HCT116 (cell line): ENCODE results near the gene TICAM2.

Source experiments
- CTCF ChIP-seq, 3 experiments: fragments of 200-600 bp in 1 of 3; sonication (generic) in 1 of 3; IDR thresholded peaks in 2 of 3; conservative IDR thresholded peaks in 1 of 3; 2 replicates each; pipeline ENCODE4 v1.5.1; 2012 to 2017; ENCODE audit warnings: low read depth in 2 of 3, low read length in 2 of 3, antibody characterized with exemption in 1 of 3, borderline replicate concordance in 1 of 3, control low read depth in 1 of 3, mild to moderate bottlenecking in 1 of 3, mixed read lengths in 1 of 3, mixed run types in 1 of 3, moderate library complexity in 1 of 3; ENCODE audit not compliant: insufficient read depth in 1 of 3
- EGR1 ChIP-seq: IDR thresholded peaks from 2 replicates; pipeline ENCODE4 v1.6.1; 2012; ENCODE audit warnings: low read depth
- JUND ChIP-seq: IDR thresholded peaks from 2 replicates; pipeline ENCODE4 v1.6.1; 2012
- MAX ChIP-seq: IDR thresholded peaks from 2 replicates; pipeline ENCODE4 v1.6.1; 2012
- POLR2A ChIP-seq: IDR thresholded peaks from 2 replicates; pipeline ENCODE4 v1.7.0; 2011; ENCODE audit warnings: borderline replicate concordance; ENCODE audit not compliant: insufficient read depth, insufficient read length; ENCODE audit errors: extremely low read depth
- POLR2AphosphoS5 ChIP-seq: IDR thresholded peaks from 2 replicates; pipeline ENCODE4 v1.6.1; 2011; ENCODE audit warnings: mild to moderate bottlenecking, low read depth, low read length, moderate library complexity
- RAD21 ChIP-seq: IDR thresholded peaks from 2 replicates; pipeline ENCODE4 v1.6.1; 2012; ENCODE audit warnings: low read depth, mild to moderate bottlenecking
- REST ChIP-seq: IDR thresholded peaks from 2 replicates; pipeline ENCODE4 v1.6.1; 2012; ENCODE audit warnings: low read depth
- YY1 ChIP-seq: IDR thresholded peaks from 2 replicates; pipeline ENCODE4 v1.6.1; 2011; ENCODE audit warnings: low read length, low read depth, moderate library complexity, mild to moderate bottlenecking; ENCODE audit not compliant: insufficient replicate concordance; ENCODE audit errors: extremely low read depth
- ZFX ChIP-seq: fragments of 450-650 bp; IDR thresholded peaks from 2 replicates; pipeline ENCODE4 v1.6.1; 2017

- no peak for TF ChIP-seq CTCF (IDR thresholded peaks at IDR 0.05 in 2 of 3, conservative IDR thresholded peaks at IDR 0.05 in 1 of 3; ENCODE audit: borderline replicate concordance in 1 of 3, insufficient read depth in 1 of 3, low read depth in 2 of 3, low read length in 2 of 3)
- TF ChIP-seq REST, result no peak
- no peak for TF ChIP-seq POLR2A
- no peak for TF ChIP-seq YY1
- TF ChIP-seq ZFX, result no peak
- TF ChIP-seq MAX, result no peak
- no peak for TF ChIP-seq RAD21
- no peak for TF ChIP-seq EGR1
- no peak for TF ChIP-seq JUND
- TF ChIP-seq POLR2AphosphoS5, result no peak
Observed at GRCh38 chr5:115616472-115616871, 14.2 kb upstream of the TICAM2 start.
